SU-DHL-6 (cell line): ENCODE measurements around the gene KLF16.

Source experiments
- EZH2phosphoT487 ChIP-seq: fragments of 200-600 bp; sonication (generic), shearing (Covaris generic); conservative IDR thresholded peaks from 2 replicates; pipeline ENCODE4 v1.6.1; 2018; ENCODE audit warnings: mild to moderate bottlenecking, antibody characterized with exemption, low read length, moderate library complexity, mixed read lengths
- TF ChIP-seq, protein P1 (sequence below): fragments of 200-600 bp; sonication (generic); IDR thresholded peaks from one replicate; pipeline ENCODE4 v1.5.1; 2017; ENCODE audit warnings: antibody characterized with exemption, mild to moderate bottlenecking, low read length, moderate library complexity; ENCODE audit not compliant: insufficient read depth, poor library complexity, severe bottlenecking

DNA sequence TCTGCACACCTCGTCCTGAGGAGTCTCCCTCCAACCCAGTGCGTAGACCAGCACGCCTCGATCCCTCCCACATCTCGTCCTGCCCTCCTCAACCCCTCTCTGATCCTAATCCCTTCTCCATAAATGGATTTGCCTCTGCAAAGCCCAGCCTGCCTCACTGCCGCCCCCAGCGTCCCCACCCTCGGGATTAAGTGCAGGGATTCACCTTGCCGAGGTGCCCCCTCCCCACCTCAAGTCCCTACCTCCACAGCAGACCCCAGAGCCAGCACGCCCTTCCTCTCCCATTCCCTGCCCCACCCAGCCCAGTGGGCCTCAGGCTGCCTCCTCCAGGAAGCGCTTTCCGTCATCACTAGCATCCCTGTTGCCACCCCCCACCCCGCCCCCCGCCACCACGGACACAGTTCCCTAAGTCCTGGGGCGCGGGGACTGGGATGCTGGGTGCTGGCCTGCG is 4.0 kb downstream of the KLF16 start:
- TF ChIP-seq, protein P1, sequence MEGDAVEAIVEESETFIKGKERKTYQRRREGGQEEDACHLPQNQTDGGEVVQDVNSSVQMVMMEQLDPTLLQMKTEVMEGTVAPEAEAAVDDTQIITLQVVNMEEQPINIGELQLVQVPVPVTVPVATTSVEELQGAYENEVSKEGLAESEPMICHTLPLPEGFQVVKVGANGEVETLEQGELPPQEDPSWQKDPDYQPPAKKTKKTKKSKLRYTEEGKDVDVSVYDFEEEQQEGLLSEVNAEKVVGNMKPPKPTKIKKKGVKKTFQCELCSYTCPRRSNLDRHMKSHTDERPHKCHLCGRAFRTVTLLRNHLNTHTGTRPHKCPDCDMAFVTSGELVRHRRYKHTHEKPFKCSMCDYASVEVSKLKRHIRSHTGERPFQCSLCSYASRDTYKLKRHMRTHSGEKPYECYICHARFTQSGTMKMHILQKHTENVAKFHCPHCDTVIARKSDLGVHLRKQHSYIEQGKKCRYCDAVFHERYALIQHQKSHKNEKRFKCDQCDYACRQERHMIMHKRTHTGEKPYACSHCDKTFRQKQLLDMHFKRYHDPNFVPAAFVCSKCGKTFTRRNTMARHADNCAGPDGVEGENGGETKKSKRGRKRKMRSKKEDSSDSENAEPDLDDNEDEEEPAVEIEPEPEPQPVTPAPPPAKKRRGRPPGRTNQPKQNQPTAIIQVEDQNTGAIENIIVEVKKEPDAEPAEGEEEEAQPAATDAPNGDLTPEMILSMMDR, result no peak
- no peak for TF ChIP-seq EZH2phosphoT487
